ENCODE measurements around the gene SMC1A. TPM values are rescaled to one million over a fixed set of nuclear protein-coding genes. Genes with fewer than 3 reads are reported as not detected.

The SMC1A gene
- total RNA-seq, 1 experiment from 2014 or later = 162 TPM

DNA sequence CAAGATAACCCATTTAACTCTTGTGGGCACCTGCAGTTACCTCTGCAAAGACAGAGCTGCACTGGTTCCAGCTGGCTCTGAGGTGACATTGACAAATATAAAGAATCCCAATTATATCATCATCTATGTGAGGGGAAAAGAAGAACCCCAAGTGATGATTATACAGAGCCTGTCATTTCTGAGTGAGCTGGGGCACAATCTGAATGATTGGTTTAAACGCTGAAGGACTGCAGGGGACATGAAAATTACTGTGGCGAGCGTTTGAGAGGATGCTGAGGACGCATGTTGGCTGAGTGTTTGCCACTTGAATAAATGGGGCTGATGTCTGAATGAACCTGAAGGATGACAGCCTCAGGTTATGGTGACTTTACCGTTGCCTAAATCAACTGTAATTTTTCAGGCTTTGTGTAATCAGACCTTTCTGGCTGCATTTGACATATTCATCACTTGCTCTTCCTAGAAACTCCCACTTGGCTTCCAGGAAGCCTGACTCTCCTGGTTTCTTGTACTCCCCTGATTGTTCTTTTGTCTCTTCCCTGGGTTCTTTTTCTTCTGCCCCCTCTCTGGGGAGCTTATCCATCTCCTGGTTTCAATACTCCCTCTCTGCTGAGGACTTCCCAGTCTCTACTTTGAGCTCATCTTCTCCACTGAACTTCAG is 15.8 kb upstream of the SMC1A start:
- Histone ChIP-seq H3K79me2 (ENCODE audit: low read depth) (peaks cover 3% of the 10 kb centered on the region), H3K4me1 (replicated peaks; ENCODE audit: insufficient read depth) (no peaks in the 10 kb centered on the region), H3F3A (ENCODE audit: insufficient read depth, low read depth) (peaks cover 5% of the 10 kb centered on the region; the same call in 1 of the 2 replicates), H3K4me3 (no peak overlapping the region), H3K9me2 (ENCODE audit: insufficient read depth) (no peaks in the 10 kb centered on the region), H3K27me3 (ENCODE audit: insufficient read depth, low read depth) (no peaks in the 10 kb centered on the region), H3K9me3 (ENCODE audit: insufficient read depth, low read depth) (no peaks in the 10 kb centered on the region), H3K36me3 (ENCODE audit: low read depth) (no peaks in the 10 kb centered on the region), H3K4me2 (no peak overlapping the region), H2AFZ (no peak overlapping the region), H4K20me1 (ENCODE audit: insufficient read depth) (no peaks in the 10 kb centered on the region), H3K27ac (no peak overlapping the region)
- no TSS peak for BruUV-seq (replicated peaks)
- TF ChIP-seq CTCF (conservative IDR thresholded peaks at IDR 0.05) (no peak), EZH2 (IDR thresholded peaks at IDR 0.05; ENCODE audit: low read depth) (no peak)
- CTCF ChIA-PET = interaction anchor here (0.5 to 0.7 kb wide), 2 partner anchors 47 to 362 kb away, joined by 3 to 5 read pairs; no protein-coding TSS in a partner anchor
- intact Hi-C loops (cut with micrococcal nuclease; ENCODE audit: unreplicated experiment) = loop anchor here (5.0 kb wide), 1 partner anchor 126 kb away; no protein-coding TSS in a partner anchor
- no peak for DNase-seq
- POLR2A ChIA-PET (ENCODE audit: unreplicated experiment) = no interaction called here

DNA sequence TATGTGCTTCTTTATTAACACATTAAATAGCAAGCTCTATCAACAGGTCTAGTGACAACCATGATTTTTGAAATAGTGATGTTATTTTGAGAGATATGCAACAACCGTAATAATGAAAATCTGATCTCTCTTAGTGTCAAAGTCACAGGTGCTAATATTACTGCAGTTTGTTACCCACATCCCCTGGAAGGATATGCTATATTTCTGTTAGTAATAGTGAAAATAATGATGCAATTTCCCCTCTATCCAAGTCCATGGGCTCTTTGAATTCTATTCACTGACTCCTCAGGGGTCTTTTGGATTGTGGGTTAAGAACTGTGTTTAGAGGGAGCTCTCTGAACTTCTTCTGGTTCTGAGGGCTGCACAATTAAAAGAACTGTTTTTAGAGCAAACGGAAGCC is 14.8 kb upstream of the SMC1A start:
- CTCF ChIA-PET = interaction anchor here (0.5 to 1.1 kb wide), 2 partner anchors 14 to 152 kb away, joined by 3 to 8 read pairs; partner anchors contain the start of gene RIBC1

GRCh38 chrX:53435997-53436396 is 13.5 kb upstream of the SMC1A start:
- no peaks in the 10 kb centered on the region for H3K4me1 ChIP-seq (replicated peaks; ENCODE audit: insufficient read depth)
- ChIA-PET CTCF (interaction anchor here (0.6 kb wide), 1 partner anchor 59 kb away, joined by 6 read pairs; no protein-coding TSS in a partner anchor), POLR2A (ENCODE audit: unreplicated experiment) (no interaction called here)
- H3K27me3 ChIP-seq (ENCODE audit: insufficient read depth, low read depth) = no peaks in the 10 kb centered on the region
- peaks cover 5% of the 10 kb centered on the region; the same call in 1 of the 2 replicates for H3F3A ChIP-seq (ENCODE audit: insufficient read depth, low read depth)
- intact Hi-C loops (cut with micrococcal nuclease; ENCODE audit: unreplicated experiment) = loop anchor here (5.0 kb wide), 1 partner anchor 124 kb away; no protein-coding TSS in a partner anchor
- no peak overlapping the region for H3K27ac ChIP-seq
- H3K9me3 ChIP-seq (ENCODE audit: insufficient read depth, low read depth) = no peaks in the 10 kb centered on the region
- no peaks in the 10 kb centered on the region for H3K9me2 ChIP-seq (ENCODE audit: insufficient read depth)
- no TSS peak for BruUV-seq (replicated peaks)
- no peak overlapping the region for H3K4me3 ChIP-seq
- H2AFZ ChIP-seq = no peak overlapping the region
- H3K4me2 ChIP-seq = no peak overlapping the region
- peak; percentile 37 to 57 for DNase-seq
- no peaks in the 10 kb centered on the region for H4K20me1 ChIP-seq (ENCODE audit: insufficient read depth)
- no peaks in the 10 kb centered on the region for H3K36me3 ChIP-seq (ENCODE audit: low read depth)
- no peak for TF ChIP-seq EZH2 (IDR thresholded peaks at IDR 0.05; ENCODE audit: low read depth)
- TF ChIP-seq CTCF (conservative IDR thresholded peaks at IDR 0.05) = peak; percentile 63
- peaks cover 4% of the 10 kb centered on the region for H3K79me2 ChIP-seq (ENCODE audit: low read depth)

More for the DNA sequence above, 14.8 kb upstream of the SMC1A start:
- Histone ChIP-seq H3K27ac (no peak overlapping the region), H3K4me2 (no peak overlapping the region), H3K4me3 (no peak overlapping the region), H3K9me2 (ENCODE audit: insufficient read depth) (no peaks in the 10 kb centered on the region), H2AFZ (no peak overlapping the region), H3K27me3 (ENCODE audit: insufficient read depth, low read depth) (no peaks in the 10 kb centered on the region), H3K4me1 (replicated peaks; ENCODE audit: insufficient read depth) (no peaks in the 10 kb centered on the region), H4K20me1 (ENCODE audit: insufficient read depth) (no peaks in the 10 kb centered on the region), H3K79me2 (ENCODE audit: low read depth) (peaks cover 4% of the 10 kb centered on the region), H3K36me3 (ENCODE audit: low read depth) (no peaks in the 10 kb centered on the region), H3K9me3 (ENCODE audit: insufficient read depth, low read depth) (no peaks in the 10 kb centered on the region), H3F3A (ENCODE audit: insufficient read depth, low read depth) (peaks cover 5% of the 10 kb centered on the region; the same call in 1 of the 2 replicates)
- TF ChIP-seq CTCF (conservative IDR thresholded peaks at IDR 0.05) (no peak), EZH2 (IDR thresholded peaks at IDR 0.05; ENCODE audit: low read depth) (no peak)
- DNase-seq = no peak
- no TSS peak for BruUV-seq (replicated peaks)
- POLR2A ChIA-PET (ENCODE audit: unreplicated experiment) = no interaction called here
- intact Hi-C loops (cut with micrococcal nuclease; ENCODE audit: unreplicated experiment) = loop anchor here (5.0 kb wide), 1 partner anchor 125 kb away; no protein-coding TSS in a partner anchor

Data from PC-9 (cell line).